GM21825 (cell line): ENCODE results near the gene COL15A1.

Experiments
- ATAC-seq: cut with Tn5 transposase; IDR thresholded peaks from one replicate; pipeline ENCODE4 v1.9.1; 2021; ENCODE audit warnings: mild to moderate bottlenecking, moderate library complexity; ENCODE audit not compliant: unreplicated experiment

Gene COL15A1

GRCh38 chr9:99030610-99031109 is 87.0 kb downstream of the COL15A1 start:
- no peak for ATAC-seq

GRCh38 chr9:99031319-99031718 is 87.6 kb downstream of the COL15A1 start:
- no peak for ATAC-seq

GRCh38 chr9:99031994-99032393 is 88.3 kb downstream of the COL15A1 start:
- no peak for ATAC-seq

DNA sequence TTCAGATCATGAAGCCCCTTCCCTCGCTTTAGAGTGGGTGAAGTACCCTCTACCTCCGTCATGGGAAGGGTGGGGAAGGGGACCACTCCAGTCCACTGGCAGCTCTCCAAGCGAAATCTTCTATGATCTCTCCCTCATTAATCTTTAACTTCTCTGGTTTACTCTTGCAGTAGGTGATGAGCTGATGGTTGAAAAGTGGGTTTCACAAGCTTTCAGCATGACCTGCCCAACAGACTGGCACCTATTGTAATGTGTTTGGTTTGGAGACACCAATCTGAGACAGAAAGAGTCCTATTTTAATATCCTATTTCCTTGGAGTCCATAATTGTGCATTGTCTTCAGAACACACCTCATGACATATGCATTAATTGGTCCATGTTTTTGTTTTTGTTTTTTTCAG is 90.4 kb downstream of the COL15A1 start:
- ATAC-seq, result no peak

DNA sequence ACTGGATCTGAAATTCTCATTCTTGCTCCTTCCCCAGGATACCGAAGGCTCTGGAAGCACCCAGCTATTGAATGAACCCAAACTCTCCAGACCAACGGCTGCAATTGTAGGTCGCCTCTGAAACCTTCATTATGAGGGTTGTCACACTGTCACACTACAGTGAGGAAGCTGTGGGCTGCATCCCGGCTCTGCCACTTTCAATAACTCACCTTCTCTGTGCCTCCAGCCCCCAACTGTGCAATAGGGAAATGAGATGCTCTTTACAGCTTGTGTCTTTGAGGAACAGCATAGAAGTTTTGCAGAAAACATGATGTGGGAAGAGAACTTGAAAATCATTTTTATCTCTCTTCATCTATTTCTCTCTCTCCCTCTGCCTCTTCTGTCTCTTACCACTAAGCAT is 91.6 kb downstream of the COL15A1 start:
- no peak for ATAC-seq

DNA sequence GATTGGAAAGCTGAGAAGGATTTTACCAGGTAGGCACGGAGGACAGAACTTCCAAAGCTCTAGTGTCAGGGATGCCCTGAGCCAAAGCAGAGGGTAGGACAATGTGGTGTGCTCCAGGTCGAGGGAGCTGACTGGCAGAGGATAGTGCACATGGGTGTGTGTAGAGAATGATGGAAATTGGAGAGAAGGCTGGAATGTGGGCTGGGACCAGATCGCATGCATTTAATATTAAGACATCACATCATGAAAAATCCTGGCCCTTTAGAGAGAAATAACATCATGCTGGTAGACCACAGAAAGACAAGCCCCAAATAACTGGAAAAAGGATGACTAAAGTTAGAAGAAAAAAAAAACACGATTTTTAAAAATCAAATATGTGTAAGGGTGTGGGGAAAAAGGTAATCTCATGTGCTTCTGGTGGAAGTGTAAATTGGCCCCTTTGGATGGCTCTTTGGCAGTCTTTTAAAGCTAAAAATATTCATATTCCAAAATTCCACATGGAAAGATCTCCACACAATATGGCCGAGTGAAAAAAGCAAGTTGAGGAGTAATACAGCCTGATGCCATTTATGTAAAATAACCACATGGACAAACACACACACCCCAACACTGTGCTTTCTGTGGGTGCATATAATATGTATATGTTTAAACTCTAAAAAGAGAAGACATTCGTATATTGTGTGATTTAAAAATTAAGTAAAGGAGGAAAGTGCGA is 94.2 kb downstream of the COL15A1 start:
- no peak for ATAC-seq

GRCh38 chr9:99038484-99038820 is 94.7 kb downstream of the COL15A1 start:
- no peak for ATAC-seq

DNA sequence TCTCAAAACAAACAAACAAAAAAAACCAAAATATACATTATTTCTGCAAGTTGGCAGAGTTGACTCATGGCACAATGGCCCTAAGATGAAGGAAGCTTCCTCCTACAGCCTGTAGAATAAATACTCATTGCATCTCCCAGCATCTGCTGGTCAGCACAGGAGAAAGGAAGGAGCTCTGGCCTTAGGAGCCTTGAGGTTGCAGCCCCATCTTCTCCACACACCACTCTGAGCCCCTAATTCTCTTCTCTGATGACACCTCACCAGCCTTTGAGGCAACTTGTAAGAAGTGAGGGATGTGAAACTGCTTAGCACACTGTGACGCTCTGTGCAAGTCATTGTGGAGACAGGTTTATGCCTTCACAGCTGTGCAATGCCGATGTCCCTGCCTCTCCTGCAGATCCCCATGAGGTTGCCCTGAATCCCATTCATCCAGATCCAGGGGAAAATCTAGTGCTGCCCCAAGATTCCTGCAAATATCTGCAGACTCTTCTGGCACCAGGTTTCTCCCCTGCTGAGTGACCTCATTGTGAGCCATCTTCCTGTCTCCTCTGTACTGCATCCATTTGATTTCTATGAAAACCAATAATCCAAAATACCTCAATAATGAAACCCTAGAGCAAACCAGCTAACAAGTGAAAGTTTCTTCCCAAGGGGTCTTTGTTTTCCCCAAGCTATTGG is 95.9 kb downstream of the COL15A1 start:
- no peak for ATAC-seq

GRCh38 chr9:99040251-99040900 is 96.7 kb downstream of the COL15A1 start:
- no peak for ATAC-seq

- ATAC-seq, result no peak
Measured at GRCh38 chr9:99040911-99041582, 97.3 kb downstream of the COL15A1 start.

DNA sequence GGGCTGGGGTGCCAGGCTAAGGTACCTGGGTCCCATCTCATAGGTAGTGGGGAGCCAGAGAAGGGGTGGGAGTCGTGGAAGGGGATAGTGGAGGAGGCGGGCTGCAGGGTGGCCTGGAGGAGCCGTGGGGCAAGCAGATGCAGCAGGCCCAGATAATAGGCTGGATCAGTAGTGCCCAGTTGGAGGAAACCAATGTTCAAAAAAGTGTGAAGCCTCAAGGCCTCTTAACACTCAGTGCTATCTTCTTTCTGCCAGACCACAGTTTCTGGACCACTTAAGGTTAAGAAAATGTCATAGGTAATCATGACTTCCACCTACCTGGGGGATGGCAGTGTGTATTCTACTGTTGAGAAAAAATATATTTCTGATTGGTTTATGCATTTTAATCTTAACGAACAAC is 97.9 kb downstream of the COL15A1 start:
- ATAC-seq, result no peak

- no peak for ATAC-seq
Measured at GRCh38 chr9:99042620-99043019, 98.9 kb downstream of the COL15A1 start.

DNA sequence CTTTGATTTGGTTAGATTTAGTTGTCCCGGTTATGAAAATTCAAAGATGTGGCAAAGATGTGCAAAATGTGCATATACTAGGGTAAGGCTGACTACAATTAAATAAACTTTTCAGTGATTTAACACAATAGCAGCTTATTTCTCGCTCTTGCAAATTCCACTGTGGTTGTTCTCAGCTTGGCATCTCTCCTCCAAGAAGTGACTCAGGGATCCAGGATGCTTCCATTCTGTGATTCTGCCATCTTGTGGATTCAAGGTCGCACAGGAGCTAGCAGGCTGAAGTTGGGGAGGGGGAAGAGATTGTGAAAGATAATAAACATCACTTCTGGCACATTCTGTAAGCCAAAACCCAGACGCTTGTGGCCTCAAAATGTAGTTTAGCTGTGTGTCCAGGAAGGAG is 101.1 kb downstream of the COL15A1 start:
- no peak for ATAC-seq

GRCh38 chr9:99046068-99046467 is 102.4 kb downstream of the COL15A1 start:
- ATAC-seq, result no peak

DNA sequence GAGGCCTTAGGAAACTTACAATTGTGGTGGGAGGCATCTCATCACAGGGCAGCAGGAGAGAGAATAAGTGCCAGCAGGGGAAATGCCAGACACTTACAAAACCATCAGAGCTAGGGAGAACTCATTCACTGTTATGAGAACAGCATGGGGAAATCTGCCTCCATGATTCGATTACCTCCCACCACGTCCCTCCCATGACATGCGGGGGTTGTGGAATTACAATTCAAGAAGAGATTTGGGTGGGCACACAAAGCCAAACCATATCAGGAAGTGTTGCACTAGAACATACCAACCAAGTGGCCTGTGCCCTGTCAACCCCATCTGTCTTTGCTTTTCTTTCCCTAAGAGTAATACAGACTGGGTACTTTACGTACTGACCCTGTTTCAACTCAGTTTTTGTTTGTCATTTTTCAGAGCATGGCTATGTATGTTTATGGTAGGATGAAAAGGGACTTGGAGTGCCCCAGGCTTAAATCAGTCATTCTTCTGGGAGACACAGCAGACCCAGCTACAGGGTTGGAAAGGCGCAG is 102.9 kb downstream of the COL15A1 start:
- ATAC-seq, result no peak

DNA sequence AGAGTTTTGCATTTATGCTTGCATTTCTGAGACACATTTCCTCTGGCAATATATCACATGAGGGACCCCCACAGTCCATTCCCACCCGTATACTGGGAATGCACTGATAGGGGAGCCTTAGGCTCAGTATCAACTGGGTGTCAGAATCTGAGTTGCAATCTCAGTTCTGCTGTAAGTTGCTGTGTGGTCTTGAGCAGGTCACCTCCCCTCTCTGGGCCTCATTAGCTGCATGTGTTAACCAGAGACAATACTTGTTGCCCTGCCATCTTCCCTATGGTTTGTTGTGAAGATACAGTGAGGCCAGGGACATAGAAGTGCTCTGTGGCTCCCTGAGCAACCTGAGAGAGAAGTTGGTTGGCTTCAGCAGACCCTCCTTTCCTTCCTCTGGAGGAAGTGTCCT is 105.5 kb downstream of the COL15A1 start:
- ATAC-seq, result no peak

DNA sequence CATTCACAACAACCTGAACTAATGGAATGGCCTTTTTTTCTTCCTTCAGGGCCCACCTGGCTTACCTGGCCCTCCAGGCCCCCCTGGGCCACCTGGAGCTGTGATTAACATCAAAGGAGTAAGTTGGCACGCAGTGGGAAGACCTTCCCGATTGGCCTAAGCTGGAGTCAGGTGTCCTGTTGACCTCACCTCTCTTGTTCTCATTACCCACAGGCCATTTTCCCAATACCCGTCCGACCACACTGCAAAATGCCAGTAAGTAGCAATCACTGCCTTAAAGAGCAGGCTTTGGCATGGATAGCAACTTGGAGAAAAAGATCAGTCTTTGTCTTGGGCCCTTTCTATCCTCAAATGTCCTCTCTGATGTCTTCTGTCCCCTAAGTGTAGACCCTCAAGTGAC is 105.9 kb downstream of the COL15A1 start:
- no peak for ATAC-seq

DNA sequence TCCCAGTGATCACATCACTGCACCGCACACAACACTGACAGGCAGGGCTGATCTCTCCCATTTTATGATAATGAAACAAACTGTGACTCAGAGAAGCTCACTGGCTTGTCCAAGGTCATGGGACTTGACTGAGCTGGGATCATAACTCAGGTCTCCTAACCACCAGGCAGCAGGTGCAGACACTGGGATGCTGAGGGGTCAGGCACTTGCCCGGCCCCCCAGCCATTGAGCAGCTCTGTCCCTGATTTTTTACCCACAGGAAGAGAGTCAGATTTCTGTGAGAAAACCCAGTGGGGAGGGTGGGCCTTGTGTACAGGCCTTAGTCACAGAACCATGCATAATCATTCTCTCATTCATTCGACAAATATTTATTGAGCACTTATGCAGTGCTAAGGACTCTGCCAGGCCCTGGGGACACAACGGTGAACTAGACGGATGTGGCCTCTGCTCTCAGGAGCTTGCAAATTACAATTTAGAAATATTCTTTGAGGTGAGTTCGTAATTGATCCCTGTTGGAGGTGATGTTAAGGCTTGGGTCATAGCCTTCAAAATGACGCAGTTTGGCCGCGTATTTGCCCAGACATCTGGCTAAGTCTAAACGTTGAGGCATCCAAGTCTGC is 106.7 kb downstream of the COL15A1 start:
- ATAC-seq, result no peak

- ATAC-seq, result no peak
Measured at GRCh38 chr9:99050924-99051323, 107.2 kb downstream of the COL15A1 start.

- no peak for ATAC-seq
Measured at GRCh38 chr9:99051406-99051805, 107.7 kb downstream of the COL15A1 start.

DNA sequence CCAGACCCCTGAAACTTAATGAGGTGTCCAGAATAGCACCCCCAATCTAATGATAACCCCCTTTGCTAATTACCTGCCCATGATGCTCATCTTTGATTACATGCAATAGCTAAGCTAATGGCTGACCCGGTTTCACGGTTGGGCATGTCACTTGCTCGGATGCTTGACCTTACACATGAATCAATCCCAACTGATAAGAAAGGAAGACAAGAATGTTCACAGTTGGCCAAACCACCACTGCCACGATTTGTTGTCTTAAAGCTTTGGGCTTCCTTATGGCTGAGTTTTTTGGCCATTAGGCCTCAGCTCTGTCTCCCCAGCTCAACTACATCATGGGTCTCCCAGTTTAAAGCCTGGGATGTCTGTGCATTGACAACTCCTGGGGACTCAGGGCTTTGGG is 108.1 kb downstream of the COL15A1 start:
- no peak for ATAC-seq
